Measurements from ENCODE around the gene GATAD2B.

Gene GATAD2B

GRCh38 chr1:153922972-153923925 lies at the start of gene GATAD2B:
Gene GATAD2B (minus strand): TSS chr1:153922972. CDS start chr1:153828347, 94,625 bp downstream.
- DNase-seq (ENCODE audit: low read depth in 2 of 2), result peak; percentile 96 to 99

- DNase-seq (ENCODE audit: low read depth in 2 of 2), result no peak
Measured at GRCh38 chr1:153970346-153970745, 47.6 kb upstream of the GATAD2B start.

GRCh38 chr1:153968972-153969371 lies 46.2 kb upstream of the GATAD2B start:
- no peak for DNase-seq (ENCODE audit: low read depth in 2 of 2)

GRCh38 chr1:153968408-153968807 lies 45.6 kb upstream of the GATAD2B start:
- no peak for DNase-seq (ENCODE audit: low read depth in 2 of 2)

GRCh38 chr1:153968000-153968363 lies 45.2 kb upstream of the GATAD2B start:
- no peak for DNase-seq (ENCODE audit: low read depth in 2 of 2)

GRCh38 chr1:153967107-153967999 lies 44.6 kb upstream of the GATAD2B start, which contains the start of gene CREB3L4:
Gene CREB3L4 (plus strand): TSS chr1:153967902. CDS start chr1:153968526, 624 bp downstream.
- peak in 1 of 2 donors; percentile 55 for DNase-seq (ENCODE audit: low read depth in 2 of 2)

- DNase-seq (ENCODE audit: low read depth in 2 of 2), result no peak
Measured at GRCh38 chr1:153963850-153964331, 41.1 kb upstream of the GATAD2B start.

- DNase-seq (ENCODE audit: low read depth in 2 of 2), result peak; percentile 82 to 88
Measured at GRCh38 chr1:153963030-153963849, 40.5 kb upstream of the GATAD2B start, which contains the start of gene SLC39A1. Gene SLC39A1 (minus strand): TSS chr1:153963537. CDS start chr1:153962715, 822 bp downstream.

GRCh38 chr1:153962088-153963029 lies 39.6 kb upstream of the GATAD2B start:
- no peak for DNase-seq (ENCODE audit: low read depth in 2 of 2)

GRCh38 chr1:153961421-153961820 lies 38.6 kb upstream of the GATAD2B start:
- no peak for DNase-seq (ENCODE audit: low read depth in 2 of 2)

- DNase-seq (ENCODE audit: low read depth in 2 of 2), result no peak
Measured at GRCh38 chr1:153960206-153960605, 37.4 kb upstream of the GATAD2B start.

GRCh38 chr1:153959454-153959853 lies 36.7 kb upstream of the GATAD2B start:
- no peak for DNase-seq (ENCODE audit: low read depth in 2 of 2)

- DNase-seq (ENCODE audit: low read depth in 2 of 2), result no peak
Measured at GRCh38 chr1:153958961-153959260, 36.1 kb upstream of the GATAD2B start.

GRCh38 chr1:153958111-153958960 lies 35.6 kb upstream of the GATAD2B start, which contains the start of gene CRTC2:
Gene CRTC2 (minus strand): TSS chr1:153958612. CDS start chr1:153958497, 115 bp downstream.
- peak; percentile 89 to 97 for DNase-seq (ENCODE audit: low read depth in 2 of 2)

- no peak for DNase-seq (ENCODE audit: low read depth in 2 of 2)
Measured at GRCh38 chr1:153957744-153958110, 35.0 kb upstream of the GATAD2B start.

GRCh38 chr1:153956997-153957715 lies 34.4 kb upstream of the GATAD2B start:
- DNase-seq (ENCODE audit: low read depth in 2 of 2), result no peak

GRCh38 chr1:153954826-153955225 lies 32.1 kb upstream of the GATAD2B start:
- DNase-seq (ENCODE audit: low read depth in 2 of 2), result no peak

GRCh38 chr1:153953859-153954365 lies 31.1 kb upstream of the GATAD2B start:
- no peak for DNase-seq (ENCODE audit: low read depth in 2 of 2)

Data from stimulated activated CD8-positive, alpha-beta memory T cell treated with anti-CD3 and anti-CD28 coated beads, Interleukin-15, amount 100 ng/mL, for 4 hours (primary cell).